COLO668 (cell line): ENCODE results near the gene ACSS1.

ENCODE experiments used
- DNase-seq: peaks from one replicate; lab custom pipeline; 2025; ENCODE audit not compliant: unreplicated experiment; lab: John Stamatoyannopoulos, UW

ACSS1 gene

DNA sequence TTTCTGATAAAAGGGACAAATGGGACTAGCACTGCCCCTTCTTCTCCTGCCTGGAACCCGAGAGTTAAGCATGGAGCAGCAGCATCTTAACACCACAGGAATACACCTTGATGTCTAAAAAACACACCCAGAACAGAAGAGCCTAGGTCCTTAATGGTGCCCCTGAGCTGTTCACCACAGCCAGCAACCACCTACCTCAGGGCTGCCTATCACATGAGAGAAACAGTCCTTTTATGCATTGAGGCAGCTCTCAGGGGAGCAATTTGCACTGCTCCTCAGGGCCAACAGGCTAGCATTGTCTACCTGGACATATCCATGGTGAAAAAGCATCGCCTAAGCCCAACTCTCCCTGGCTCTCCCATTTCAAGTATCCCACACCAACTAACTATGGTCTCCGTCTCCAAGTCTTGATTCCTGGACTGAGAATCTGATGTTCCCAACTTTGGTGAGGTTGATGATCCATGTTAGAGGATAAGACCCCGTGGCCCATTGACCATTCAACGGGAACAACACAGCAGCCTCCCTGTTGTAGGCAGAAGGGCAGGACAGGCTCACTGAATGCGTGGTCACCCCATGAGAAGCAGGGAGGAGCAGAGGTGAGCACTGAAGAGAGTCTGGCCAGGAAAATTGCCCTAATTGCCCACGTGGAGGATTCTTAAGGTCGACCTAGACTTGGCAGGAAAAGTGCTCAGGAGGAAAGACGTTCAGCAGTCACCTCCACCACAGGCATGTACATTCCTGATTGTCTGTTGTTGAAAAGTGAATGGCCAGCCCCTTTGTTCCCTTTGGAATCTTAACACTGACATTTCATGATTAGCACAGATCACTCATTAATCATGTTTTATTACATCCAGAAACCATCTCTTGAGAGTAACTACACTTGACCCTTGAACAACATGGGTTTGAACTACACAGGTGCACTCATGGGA, 61.2 kb downstream of the ACSS1 start:
- DNase-seq = no peak

DNA sequence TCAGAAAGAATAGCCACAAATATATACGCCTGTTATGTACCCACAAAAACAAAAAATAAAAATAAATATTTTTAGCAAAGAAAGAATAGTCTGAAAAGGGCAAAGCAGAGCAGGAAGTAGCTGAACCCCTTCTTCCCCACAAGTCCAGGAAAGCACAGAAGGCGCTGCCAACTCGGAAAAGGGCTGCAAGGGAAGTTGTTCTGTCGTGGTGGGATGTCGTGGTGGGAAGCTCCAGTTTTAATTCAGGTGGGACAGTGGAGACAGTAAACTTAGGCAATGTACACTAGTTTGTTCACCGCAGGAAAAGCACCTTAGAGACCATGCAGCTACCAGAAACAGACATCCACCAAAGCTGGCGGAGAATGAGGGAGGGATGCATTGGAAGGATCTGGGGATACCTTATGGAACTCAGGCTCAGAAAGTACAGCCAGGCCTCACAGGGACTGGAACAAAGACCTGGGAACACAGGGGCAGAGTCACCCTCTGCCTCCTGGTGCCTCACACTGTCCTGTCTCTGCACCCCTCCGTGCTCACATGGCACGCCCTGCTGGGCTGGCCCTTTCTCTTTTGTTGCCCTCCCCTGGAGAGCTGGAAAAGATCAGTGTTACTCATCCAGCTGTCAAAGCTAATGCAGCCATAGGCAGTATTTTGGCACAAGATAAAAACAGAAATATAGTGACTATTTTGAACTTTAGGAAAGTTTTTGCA, 62.0 kb downstream of the ACSS1 start:
- DNase-seq = no peak

DNA sequence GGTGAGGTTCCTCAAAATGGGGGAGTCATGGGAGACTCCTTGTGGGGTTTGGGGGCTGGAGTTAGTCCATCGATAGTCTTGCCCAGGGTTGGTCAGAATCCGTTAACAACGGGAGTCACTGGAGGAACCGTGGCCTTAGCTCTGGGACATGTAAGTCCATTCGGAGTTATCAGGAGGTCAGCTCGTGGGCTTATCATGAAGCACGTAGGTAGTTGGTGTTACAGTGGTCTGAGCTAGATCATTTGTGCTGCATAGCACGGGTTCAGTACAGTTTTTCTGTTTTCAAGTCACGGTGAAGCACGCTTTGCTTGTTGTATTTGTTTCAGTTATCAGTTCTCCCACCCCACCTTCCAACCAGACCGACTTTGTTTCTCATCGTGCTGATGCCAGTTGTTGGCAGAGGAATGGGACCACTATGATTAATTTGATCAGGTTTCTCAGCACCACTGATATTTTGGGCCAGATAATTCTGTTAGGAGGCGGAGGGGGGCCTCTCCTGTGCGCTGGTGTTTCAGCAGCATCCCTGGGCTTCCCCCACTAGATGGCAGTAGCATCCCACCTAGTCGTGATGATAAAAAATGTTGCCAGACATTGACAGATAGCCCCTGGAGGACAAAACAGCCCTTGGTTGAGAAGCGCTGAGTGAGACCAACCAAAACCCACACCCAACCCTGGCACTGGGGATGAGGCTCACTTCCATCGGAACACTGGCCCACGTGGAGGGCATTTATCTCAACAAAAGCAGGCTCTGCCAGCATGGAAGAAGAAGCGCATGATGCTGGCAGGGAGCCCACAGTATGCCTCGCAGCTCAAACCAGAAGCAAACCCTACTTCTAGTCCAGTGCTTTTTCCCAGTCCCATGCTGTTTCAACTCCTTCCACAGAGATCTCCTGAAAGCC, 63.2 kb downstream of the ACSS1 start:
- peak; percentile 78 for DNase-seq

DNA sequence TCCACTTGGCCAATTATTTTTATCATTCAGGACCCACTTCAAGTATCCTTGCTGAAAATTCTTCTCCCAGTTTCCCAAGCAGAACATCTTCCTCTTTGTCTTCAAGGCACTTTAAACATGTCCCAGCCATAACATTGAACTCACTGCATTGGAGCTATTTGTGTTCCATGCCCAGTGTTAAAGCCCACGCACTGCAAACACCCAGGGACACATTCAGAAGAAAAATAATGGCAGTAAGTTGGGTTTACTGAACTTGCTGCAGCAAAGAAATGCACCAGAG, 63.8 kb downstream of the ACSS1 start:
- DNase-seq = no peak

DNA sequence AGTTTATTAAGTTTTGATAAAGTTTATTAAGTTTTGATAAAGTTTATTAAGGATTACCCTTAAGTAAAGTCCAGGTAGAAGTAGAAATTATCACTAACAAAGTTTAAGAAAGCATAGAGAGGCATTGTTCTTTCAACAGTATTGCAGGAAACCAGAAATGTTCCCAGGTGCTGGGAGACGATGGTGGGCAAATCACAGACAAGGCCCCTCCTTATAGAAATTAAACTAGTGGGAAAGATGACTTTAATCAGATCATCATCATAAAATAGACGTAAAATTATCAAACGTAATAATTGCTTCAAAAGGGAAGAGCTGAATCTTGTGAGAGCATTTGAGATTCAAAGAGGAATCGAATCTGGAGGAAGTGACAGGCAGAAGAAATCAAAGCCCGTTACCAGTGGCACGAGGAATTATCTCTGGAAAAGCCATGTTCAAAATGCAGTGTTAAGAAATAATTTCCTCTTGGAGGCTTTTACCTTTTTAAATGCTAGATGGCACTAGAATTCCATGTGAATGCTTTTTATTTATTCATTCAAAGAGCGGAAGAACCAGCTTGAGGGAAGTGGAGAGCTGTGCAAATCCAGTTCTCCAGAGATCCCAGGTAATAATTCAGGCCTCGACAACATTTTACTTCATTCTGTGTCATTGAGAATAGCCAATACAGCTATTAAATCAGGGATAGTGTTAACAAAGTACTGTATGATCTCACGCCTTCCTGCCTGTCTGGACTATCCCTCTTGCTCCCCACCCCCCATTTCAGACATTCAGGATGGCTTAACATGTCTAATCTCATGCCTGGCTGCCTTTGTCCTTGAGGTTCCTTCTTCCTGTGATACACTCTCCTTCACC, 64.4 kb downstream of the ACSS1 start:
- no peak for DNase-seq

DNA sequence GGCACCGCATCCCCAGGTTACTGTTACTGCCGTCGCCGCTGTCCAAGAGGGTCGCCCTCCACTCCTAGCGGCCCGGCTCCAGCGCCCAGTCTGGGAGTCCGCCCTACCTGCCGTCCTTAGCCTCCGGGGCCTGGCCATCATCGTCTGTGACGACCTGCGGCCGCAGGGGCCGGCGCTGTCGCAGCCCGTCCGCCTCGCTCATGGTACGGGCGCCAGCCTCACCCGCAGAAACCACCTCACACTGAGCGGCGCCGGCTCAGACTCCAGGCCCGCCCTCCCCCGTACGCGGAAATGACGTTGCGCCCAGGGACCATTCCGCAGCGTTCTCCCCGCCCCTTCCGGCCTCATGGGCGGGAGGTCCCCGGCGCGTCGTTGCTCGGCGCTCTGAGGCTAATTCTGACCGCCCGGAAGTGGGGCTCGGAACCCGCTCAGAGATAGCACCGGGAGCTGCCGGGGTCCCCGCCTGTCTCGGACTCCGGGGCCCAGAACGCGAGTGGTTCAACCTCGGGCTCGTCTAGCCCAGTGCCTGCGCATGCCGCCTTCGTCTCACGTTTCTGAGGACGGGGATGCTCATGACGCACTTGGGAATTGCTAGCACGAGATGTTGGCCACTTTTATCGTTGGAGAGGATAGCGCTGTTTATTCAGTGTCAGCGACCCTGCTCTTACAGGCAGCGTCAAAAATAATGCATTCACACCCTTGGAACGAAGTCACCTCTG, 65.3 kb downstream of the ACSS1 start, which contains the start of gene APMAP:
Gene APMAP, minus strand, starts transcription at position 265 of the 719 bp plus-strand sequence. Its CDS starts 63 bp downstream, at position 202.
- peak; percentile 98 for DNase-seq

DNA sequence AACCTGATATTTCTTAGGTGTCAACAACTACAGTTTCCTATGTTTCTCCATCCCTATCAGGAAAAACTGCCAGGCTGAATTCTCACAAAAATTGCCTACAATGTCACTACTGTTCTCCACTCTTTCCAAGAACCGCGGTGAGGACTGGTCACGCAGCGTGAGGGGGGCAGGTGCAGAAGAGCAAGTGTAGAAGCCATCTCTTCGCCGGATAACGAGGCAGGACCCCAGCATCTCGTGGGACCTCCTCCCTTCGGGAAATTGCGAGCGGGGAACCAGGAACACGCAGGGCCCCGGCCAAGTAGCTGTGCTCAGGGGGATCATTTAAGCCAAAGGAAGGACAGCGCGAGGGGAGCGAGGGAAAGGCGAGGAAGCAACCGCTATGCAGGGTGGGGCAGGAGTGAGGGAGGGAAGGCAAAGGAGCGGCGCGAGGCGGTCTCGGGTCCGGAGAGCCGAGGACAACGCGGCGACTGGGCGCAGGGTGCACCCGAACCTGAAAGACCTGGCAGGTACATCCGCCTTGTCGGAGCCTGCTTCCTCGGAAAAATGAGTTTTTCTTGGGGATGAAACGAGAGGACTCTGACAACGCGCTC, 65.9 kb downstream of the ACSS1 start:
- peak; percentile 59 for DNase-seq

DNA sequence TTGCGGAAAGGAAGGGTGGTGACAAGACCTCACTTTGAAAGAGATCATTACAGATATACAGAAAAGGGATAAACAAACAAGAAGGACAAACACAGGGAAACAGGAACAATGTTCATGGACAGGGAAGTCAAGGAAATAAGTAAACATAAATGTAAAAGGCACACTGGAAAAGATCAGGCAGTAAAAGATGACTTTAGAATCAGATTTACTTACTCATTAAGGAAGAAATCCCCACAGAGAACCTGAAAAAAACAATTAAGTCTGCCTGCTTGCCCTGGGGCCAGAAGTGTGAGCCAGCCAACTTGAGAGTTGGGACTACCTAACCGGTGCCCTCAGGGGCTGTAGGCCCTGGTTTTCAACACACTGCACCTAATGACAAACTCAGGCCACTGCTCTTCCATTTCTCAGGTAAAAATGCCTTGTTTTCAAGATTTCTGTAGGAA, 67.1 kb downstream of the ACSS1 start:
- peak; percentile 27 for DNase-seq

DNA sequence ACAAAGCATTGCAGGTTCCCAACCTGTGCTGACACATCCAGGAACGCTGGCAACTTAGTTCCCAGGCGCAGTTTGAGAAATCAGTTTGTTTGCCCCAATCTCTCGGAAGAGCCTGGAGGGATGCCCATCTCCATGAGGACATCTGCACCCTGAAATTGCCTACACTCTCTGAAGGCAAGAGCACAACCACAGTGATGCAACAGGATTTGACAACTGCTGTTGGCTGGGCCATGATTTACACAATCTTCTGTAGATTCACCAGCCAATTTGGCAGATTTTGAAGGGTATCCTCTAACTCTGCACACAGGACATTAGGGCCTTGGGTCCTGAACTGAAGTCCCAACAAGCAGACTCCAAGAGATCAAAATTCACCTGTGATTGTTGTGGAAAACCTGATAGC, 68.8 kb downstream of the ACSS1 start:
- DNase-seq = no peak

DNA sequence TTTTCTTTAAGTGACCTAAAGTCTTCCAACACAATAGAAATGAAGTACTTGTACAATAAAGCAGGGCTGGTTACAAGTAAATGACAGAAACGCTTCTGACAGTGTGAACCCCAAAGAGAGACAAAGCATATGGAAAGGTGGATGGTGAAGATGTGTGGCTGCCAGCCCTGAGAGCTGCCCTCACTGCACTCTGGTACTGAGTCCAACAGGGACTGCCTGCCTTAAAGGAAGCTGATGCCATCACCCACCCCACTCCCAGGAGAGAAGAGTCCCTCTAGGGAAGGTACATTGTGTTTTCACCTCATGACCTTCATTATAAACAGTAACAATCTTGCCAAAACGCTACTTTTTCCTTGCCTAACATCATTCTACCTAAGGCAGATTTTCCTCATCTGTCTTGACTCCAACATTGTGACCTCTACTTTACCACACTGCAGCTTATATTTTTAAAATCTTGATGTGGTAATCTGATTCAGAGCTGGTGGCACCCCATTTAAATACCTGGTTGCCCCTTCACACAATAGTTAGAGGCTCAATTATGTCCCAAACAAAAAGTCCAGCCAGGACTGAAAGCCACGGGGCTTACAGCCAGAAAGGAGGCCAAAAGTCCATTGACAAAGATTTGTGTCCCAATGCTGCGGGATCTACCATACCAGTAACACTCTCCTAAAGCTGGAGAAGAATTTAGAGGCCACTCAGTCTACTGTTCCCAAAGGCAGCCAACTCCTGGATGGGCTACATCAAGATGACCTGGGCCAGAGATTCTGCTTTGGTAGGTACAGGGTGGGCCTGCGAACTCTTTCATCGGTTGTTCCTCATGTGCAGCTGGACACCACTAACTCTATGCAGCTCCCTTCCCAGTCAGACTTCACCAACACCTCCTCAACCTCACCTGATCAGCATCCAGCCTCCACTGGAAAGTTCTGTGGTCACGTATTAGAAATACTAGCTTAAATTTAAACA, 69.8 kb downstream of the ACSS1 start:
- no peak for DNase-seq

DNA sequence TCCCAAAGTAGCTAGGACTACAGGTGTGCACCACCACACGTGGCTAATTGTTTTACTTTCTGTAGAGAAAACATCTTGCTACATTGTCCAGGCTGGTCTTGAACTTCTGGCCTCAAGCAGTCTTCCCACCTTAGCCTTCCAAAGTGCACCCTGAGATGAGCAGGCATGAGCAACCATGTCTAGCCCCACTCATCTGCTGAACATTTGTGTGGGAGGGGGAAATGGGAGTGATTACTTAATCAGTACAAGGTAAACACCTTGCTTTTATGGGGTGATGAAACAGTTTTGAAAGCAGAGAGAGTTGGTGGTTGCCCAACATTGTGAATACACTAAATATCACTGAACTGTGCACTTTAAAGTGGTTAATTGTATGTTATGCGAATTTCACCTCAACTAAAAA, 70.7 kb downstream of the ACSS1 start:
- DNase-seq = no peak

DNA sequence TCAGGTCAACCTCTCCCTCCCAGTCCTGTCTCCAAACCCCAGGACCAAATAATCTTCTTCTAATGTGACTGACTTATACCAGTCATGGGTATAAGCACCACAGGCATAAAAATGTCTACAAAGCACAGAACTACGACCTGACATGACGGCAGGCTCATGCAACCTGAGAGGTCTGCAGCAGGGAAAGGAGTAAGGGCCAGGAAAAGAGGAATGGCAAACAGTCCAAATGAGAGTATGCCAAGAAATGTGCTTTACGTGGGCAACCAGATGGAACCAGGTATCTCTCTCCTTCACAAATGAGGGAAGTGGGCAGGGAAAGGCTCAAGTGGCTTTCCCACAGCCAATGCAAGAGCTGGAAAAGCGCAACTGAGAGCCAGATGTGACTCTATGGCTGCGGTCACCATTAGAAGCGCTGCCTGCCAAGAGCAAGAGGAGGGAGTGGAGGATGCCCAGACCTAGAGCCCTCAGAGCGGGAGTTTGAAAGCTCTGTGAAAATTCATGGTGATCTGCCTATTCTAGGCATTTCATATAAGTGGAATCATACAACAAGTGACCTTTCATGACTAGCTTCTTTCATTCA, 71.4 kb downstream of the ACSS1 start:
- DNase-seq = no peak

DNA sequence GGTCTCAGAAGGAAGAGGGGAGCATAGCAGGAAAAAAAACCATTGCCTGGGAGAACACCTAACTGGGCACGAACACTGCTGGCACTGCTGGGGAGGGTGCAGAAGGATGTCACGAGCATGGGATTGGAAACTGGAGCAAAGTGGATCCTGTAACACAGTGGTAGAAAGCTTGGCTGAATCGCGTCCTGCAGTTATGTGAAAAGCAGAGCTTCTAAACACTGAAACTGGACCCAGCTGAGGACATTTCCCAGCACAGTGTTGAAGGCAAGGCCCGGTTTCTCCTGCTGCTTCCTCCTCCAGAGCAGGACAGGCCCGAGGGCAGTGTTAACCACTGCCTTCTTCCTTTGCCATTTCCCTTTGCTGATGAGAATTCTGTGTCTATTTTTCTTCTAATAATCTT, 72.1 kb downstream of the ACSS1 start:
- no peak for DNase-seq

DNA sequence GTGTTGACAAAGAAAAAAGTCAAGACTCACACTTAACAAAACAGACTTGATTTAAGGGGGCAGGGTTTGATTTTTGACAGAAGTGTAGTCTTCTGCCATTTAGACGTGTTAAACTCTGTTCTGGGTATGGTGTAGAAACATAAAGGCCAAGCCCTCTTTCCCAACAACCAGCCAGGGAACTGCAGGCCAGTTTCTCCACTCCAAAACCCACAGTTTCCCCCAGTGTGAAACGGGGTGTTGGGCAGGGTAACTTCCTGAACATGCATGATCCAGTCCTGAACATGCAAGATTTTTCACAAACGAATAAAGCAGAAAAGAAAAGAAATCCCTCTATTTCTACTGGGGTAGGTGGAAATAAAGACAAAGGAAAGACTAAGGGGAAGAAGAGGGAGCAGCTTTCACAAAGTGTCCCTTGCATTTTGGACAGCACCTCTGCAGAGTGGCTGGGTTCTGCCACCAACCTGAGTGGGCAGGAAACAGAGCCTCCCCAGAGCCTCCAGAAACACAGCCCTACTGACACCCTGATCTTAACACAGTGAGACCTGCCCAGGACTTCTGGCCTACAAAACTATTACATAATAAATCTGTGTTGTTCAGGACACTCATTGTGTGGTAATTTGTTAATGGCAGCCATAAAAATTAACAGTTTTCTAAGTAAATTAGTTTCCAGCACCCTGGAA, 72.8 kb downstream of the ACSS1 start:
- no peak for DNase-seq

DNA sequence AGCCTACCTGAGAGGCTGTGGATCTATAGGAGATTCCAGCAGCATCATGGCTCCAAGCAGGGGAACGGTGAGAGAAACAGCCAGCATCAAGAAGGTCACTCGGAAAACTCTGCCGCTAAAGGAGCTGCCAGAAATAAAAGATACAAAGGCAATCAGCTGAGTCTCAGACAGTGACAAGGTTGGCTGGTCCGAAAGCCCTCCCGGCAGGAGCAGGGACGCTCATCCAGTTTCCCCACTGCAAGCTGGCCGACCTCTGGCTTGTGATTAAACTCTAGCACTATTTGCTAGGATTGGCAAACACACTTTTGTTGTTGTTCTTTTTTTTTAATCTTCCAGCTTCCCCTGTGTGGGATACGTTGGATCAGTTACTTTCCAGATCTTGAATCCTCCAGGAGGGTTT, 74.0 kb downstream of the ACSS1 start:
- no peak for DNase-seq

DNA sequence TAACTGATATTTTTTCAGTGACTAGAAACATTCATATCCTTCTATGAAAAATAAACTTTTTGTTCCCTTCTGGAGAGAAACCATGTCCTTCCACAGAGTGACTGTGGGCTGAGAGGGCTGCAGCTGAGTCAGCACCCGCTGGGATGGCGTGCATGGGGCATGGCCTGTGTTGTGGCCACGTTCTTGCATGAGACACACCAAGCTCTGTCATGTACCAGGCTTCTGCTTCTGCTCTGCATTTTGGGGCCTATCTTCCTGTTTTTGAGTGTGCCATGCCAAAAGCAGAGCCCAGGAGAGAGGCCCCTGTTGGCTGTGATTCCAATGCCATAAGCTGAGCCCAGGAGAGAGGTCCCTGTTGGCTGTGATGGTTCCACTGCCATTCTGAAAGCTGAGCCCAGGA, 76.1 kb downstream of the ACSS1 start:
- DNase-seq = no peak

DNA sequence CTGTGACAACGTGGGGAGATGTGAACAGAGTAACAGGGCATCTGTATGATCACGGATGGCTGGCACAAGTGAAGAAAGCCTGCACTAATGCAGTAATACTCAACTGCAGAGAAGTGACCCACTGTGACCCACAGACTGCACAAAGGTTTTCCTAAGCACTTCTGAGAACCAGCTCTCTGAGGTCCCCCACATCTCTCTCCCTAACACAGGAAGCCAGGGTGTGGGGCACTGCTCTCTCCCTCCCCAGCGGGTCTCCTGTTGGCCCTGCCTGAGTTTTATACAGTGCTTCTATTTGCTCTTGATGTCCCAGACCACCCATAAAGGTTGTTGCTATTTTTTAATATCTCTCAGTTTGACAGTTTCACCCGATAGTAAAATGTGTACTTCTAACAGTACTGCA, 76.7 kb downstream of the ACSS1 start:
- DNase-seq = no peak
